ENCODE results near the gene CNTNAP2. TPM values are rescaled to one million over a fixed set of nuclear protein-coding genes. Genes with fewer than 3 reads are reported as not detected.

Gene CNTNAP2
- total RNA-seq, 6 experiments from 2014 or later: 0.07 to 0.13 (median 0.12) TPM; not detected in 3

DNA sequence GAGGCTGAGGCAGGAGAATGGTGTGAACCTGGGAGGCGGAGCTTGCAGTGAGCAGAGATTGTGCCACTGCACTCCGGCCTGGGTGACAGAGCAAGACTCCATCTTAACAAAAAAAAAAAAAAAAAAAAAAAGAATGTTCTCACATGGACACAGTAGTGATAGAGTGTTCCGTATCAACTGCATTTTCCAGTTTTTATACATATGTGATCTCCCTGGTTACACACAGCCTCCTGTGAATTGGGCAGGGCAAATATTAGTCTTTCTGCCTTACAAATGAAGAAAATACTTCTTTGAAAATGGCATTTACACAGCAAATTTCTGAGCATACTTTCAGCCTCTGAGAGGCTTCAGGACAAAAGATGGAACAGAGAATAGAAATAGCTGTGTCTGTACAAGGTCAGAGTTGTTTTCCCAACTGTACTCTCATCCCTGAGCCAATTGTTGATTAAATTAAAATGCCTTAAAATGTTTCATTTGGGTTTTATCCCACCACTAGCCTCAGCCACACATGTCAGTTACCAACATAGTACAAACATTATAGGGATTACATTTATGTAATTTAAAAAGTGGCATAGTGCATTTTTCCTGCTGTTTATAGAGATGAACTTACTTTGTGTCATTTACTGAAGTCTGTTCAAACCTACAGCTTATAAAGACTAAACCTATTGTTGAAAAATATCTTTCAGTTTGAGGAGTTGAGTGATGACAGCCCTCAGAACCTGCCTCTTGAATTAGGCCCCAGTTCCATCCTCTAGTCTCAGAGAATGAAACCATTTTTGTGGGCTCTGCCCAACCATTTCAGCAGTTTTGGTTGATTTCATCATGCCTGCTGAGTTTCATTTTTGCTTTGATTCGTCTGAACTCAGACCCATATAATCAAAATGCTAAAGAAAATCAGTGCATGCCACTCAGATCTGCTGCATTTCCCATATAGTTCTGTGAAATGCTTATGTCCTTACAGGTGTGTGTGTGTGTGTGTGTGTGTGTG is 1864.5 kb downstream of the CNTNAP2 start:
- Mint-ChIP-seq H3K9me3 (peaks cover 47% of the 10 kb centered on the region), H3K4me3 (no peak overlapping the region), H3K27ac (no peak overlapping the region), H3K27me3 (ENCODE audit: insufficient read depth) (no peaks in the 10 kb centered on the region), H3K4me1 (ENCODE audit: low read depth) (no peaks in the 10 kb centered on the region), H3K36me3 (ENCODE audit: low read depth) (no peaks in the 10 kb centered on the region)
- TF ChIP-seq, protein P1, sequence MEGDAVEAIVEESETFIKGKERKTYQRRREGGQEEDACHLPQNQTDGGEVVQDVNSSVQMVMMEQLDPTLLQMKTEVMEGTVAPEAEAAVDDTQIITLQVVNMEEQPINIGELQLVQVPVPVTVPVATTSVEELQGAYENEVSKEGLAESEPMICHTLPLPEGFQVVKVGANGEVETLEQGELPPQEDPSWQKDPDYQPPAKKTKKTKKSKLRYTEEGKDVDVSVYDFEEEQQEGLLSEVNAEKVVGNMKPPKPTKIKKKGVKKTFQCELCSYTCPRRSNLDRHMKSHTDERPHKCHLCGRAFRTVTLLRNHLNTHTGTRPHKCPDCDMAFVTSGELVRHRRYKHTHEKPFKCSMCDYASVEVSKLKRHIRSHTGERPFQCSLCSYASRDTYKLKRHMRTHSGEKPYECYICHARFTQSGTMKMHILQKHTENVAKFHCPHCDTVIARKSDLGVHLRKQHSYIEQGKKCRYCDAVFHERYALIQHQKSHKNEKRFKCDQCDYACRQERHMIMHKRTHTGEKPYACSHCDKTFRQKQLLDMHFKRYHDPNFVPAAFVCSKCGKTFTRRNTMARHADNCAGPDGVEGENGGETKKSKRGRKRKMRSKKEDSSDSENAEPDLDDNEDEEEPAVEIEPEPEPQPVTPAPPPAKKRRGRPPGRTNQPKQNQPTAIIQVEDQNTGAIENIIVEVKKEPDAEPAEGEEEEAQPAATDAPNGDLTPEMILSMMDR (IDR thresholded peaks at IDR 0.05): no peak
- no peak for DNase-seq

DNA sequence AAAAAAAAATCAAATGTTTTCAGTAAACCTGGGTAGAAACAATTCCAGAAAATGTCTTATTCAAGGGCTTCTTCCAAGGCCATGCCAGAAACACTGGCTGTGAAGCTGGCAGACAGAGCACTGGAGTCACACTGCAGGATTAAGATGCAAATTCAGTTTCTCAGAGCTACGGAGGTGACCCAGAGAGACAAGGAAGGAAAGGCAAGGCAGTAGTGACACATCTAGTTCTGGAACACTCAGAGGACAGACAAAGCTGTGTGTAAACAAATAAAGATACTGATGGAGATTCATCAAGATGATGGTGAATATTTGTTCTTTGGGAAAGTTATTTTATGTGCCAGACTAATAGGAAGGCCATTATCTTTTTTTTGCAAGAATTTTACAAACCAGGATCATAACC is 1865.7 kb downstream of the CNTNAP2 start:
- H3K4me3 Mint-ChIP-seq: no peak overlapping the region
- H3K27me3 Mint-ChIP-seq (ENCODE audit: insufficient read depth): no peaks in the 10 kb centered on the region
- H3K27ac Mint-ChIP-seq: no peak overlapping the region
- H3K9me3 Mint-ChIP-seq: peaks cover 49% of the 10 kb centered on the region
- no peaks in the 10 kb centered on the region for H3K36me3 Mint-ChIP-seq (ENCODE audit: low read depth)
- DNase-seq: no peak
- H3K4me1 Mint-ChIP-seq (ENCODE audit: low read depth): no peaks in the 10 kb centered on the region
- TF ChIP-seq, protein P1 (IDR thresholded peaks at IDR 0.05): no peak

DNA sequence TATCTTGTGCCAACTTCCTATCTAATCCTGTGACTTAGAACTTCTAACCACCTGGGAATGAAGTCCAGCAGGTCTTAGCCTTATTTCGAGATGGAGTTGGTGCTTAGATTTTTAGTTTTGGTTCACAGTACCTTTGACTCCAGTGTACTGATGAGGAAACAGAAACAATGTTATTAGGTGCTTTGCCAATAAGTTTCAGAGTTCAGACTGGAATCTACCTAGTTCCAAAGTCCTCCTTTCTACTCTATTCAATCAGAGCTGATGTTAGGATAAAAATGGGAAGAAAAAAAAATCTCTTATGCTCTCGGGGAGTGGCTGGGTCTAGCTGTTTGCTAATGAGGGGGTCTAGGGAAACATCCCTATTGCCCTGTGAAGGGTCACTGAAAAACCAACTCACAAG is 1867.7 kb downstream of the CNTNAP2 start:
- Mint-ChIP-seq H3K36me3 (ENCODE audit: low read depth) (no peaks in the 10 kb centered on the region), H3K27ac (no peak overlapping the region), H3K4me1 (ENCODE audit: low read depth) (no peaks in the 10 kb centered on the region), H3K4me3 (no peak overlapping the region), H3K27me3 (ENCODE audit: insufficient read depth) (no peaks in the 10 kb centered on the region), H3K9me3 (peaks cover 48% of the 10 kb centered on the region)
- no peak for DNase-seq
- TF ChIP-seq, protein P1 (IDR thresholded peaks at IDR 0.05): no peak

DNA sequence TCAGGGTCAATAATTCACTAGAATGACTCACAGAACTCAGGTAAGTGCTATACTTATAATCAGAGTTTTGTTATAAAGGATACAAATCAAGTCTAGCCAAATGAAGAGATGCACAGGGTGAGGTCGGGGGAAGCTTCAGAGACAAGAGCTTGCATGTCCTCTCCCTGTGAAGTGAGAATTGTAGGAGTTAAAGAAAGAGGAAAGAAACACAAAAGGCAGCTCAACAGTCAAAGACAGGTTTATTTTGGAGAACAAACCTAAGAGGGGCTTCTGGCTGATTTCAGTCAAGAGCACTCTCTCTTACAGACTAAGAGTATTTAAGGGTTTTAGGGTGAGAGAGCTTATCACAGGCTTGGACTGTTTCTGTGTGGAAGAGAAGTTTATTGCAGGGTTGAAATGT is 1873.5 kb downstream of the CNTNAP2 start:
- H3K27me3 Mint-ChIP-seq (ENCODE audit: insufficient read depth): no peaks in the 10 kb centered on the region

DNA sequence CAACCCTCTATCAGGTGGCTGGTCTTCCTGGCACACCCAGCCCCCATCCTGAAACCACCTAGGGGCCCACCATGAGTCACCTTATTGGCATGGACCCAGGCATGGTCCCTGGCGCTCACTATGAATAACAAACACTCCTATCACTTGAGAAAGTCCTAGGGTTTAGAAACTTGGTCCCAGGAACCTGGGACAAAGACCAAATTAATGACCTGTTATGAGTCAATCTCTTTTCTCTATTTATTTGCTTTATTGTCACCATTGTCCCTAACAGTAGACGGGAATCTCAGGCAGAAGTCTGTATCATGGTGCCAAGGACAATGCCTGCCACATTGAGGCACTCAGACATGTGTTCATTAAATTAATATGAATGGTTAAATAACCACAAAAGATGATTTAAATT is 1874.3 kb downstream of the CNTNAP2 start:
- Mint-ChIP-seq H3K4me1 (ENCODE audit: low read depth) (no peaks in the 10 kb centered on the region), H3K36me3 (ENCODE audit: low read depth) (no peaks in the 10 kb centered on the region), H3K9me3 (peaks cover 33% of the 10 kb centered on the region), H3K27me3 (ENCODE audit: insufficient read depth) (no peaks in the 10 kb centered on the region), H3K27ac (no peak overlapping the region), H3K4me3 (no peak overlapping the region)
- no peak for DNase-seq
- TF ChIP-seq, protein P1 (IDR thresholded peaks at IDR 0.05): no peak

More for the DNA sequence above, 1873.5 kb downstream of the CNTNAP2 start:
- Mint-ChIP-seq H3K27ac (no peak overlapping the region), H3K9me3 (peaks cover 41% of the 10 kb centered on the region), H3K4me1 (ENCODE audit: low read depth) (no peaks in the 10 kb centered on the region), H3K36me3 (ENCODE audit: low read depth) (no peaks in the 10 kb centered on the region), H3K4me3 (no peak overlapping the region)
- DNase-seq: no peak
- TF ChIP-seq, protein P1 (IDR thresholded peaks at IDR 0.05): no peak

Measured in HFFc6 (cell line).